Endothelial cell of umbilical vein (primary cell): ENCODE results near the gene SMTNL2. TPM values are rescaled to one million over a fixed set of nuclear protein-coding genes. Genes with fewer than 3 reads are reported as not detected.

Source experiments
- BruUV-seq: library from RNA; stranded (reverse); fragments of 400-500 nt; replicated peaks from 2 replicates; lab custom pipeline; 2021; lab: Mats Ljungman, UMichigan
- CTCF ChIA-PET: fragments of 300-600, 350-600 bp; sonication (Branson Sonifier 250); formaldehyde crosslinking; loops from one replicate; lab custom pipeline; 2021; ENCODE audit warnings: antibody characterized with exemption, inconsistent platforms; lab: Charles Lee
- POLR2A ChIA-PET: fragments of 300-600, 350-600 bp; sonication (Branson Sonifier 250); formaldehyde crosslinking; loops from one replicate; lab custom pipeline; 2021; ENCODE audit warnings: antibody characterized with exemption, inconsistent platforms; lab: Charles Lee
- DNase-seq: peaks from one replicate; pipeline ENCODE4 v3.0.0-alpha.2; 2011; ENCODE audit warnings: low read depth, low spot score
- FAIRE-seq: peaks from 2 replicates; lab custom pipeline; 2011; peaks lifted over from hg19 to GRCh38; lab: Jason Lieb, UNC
- H2AFZ ChIP-seq: 2 replicates; pipeline ENCODE4 v1.6.0; 2012; ENCODE audit warnings: low read depth, low read length, control low read depth, inconsistent platforms
- H3K27ac ChIP-seq: 2 replicates; pipeline ENCODE4 v1.5.1; 2011; ENCODE audit warnings: low read depth, mild to moderate bottlenecking, control low read depth, low read length, moderate library complexity; ENCODE audit not compliant: insufficient read depth
- H3K27me3 ChIP-seq, 2 experiments: 2 replicates each; pipeline versions ENCODE4 v1.6.0 to v1.6.1; 2011; ENCODE audit warnings: low read length in 2 of 2, mixed read lengths in 1 of 2; ENCODE audit not compliant: control insufficient read depth in 2 of 2, insufficient read depth in 2 of 2
- H3K36me3 ChIP-seq, 2 experiments: 2 replicates in 1 of 2; 3 replicates in 1 of 2; pipeline ENCODE4 v1.5.1; 2011; ENCODE audit warnings: low read length in 2 of 2, mild to moderate bottlenecking in 1 of 2, moderate library complexity in 1 of 2; ENCODE audit not compliant: control insufficient read depth in 2 of 2, insufficient read depth in 2 of 2; ENCODE audit errors: extremely low read depth in 1 of 2
- H3K4me1 ChIP-seq: 3 replicates; pipeline ENCODE4 v1.5.1; 2011; ENCODE audit warnings: mild to moderate bottlenecking, low read length; ENCODE audit not compliant: control insufficient read depth, insufficient read depth; ENCODE audit errors: extremely low read depth
- H3K4me2 ChIP-seq: 2 replicates; pipeline ENCODE4 v1.6.1; 2011; ENCODE audit warnings: low read length, control low read depth, mixed read lengths; ENCODE audit not compliant: insufficient read depth
- H3K4me3 ChIP-seq, 3 experiments: fragments of 200-600 bp in 1 of 3; sonication (generic), shearing (Covaris generic) in 1 of 3; replicated peaks in 1 of 3; 2 replicates each; pipeline ENCODE4 v1.5.1; 2011 to 2016; ENCODE audit warnings: control low read depth in 3 of 3, low read length in 3 of 3, mild to moderate bottlenecking in 2 of 3, inconsistent platforms in 1 of 3, low read depth in 1 of 3, moderate library complexity in 1 of 3; ENCODE audit not compliant: insufficient read depth in 1 of 3
- H3K79me2 ChIP-seq: 2 replicates; pipeline ENCODE4 v1.6.0; 2012; ENCODE audit warnings: low read length, inconsistent platforms; ENCODE audit not compliant: control insufficient read depth, insufficient read depth
- H3K9ac ChIP-seq: replicated peaks from 2 replicates; pipeline ENCODE3; 2011; ENCODE audit warnings: low read length, control low read depth; ENCODE audit not compliant: insufficient read depth; ENCODE audit errors: extremely low read depth
- H3K9me1 ChIP-seq: replicated peaks from 3 replicates; pipeline ENCODE4 v1.6.0; 2011; ENCODE audit warnings: mild to moderate bottlenecking, low read length; ENCODE audit not compliant: control insufficient read depth, insufficient read depth; ENCODE audit errors: extremely low read depth
- H3K9me3 ChIP-seq: replicated peaks from 2 replicates; pipeline ENCODE4 v1.5.1; 2012; ENCODE audit warnings: low read length, inconsistent platforms; ENCODE audit not compliant: control insufficient read depth, insufficient read depth
- H4K20me1 ChIP-seq: replicated peaks from 2 replicates; pipeline ENCODE3; 2011; ENCODE audit warnings: mild to moderate bottlenecking, low read length; ENCODE audit not compliant: control insufficient read depth, insufficient read depth; ENCODE audit errors: extremely low read depth
- EZH2 ChIP-seq: IDR thresholded peaks from 2 replicates; pipeline ENCODE4 v1.6.1; 2012; ENCODE audit warnings: borderline replicate concordance, low read depth, mild to moderate bottlenecking, moderate library complexity, low read length, inconsistent platforms; ENCODE audit not compliant: severe bottlenecking
- FOS ChIP-seq: IDR thresholded peaks from 2 replicates; pipeline ENCODE4 v1.6.1; 2011; ENCODE audit warnings: mild to moderate bottlenecking, low read length, moderate library complexity, borderline replicate concordance; ENCODE audit not compliant: insufficient read depth
- GATA2 ChIP-seq: IDR thresholded peaks from 2 replicates; pipeline ENCODE4 v1.7.0; 2011; ENCODE audit warnings: low read depth, mild to moderate bottlenecking, moderate library complexity, mixed read lengths, low read length; ENCODE audit not compliant: insufficient read length, insufficient read depth
- JUN ChIP-seq: IDR thresholded peaks from 2 replicates; pipeline ENCODE4 v1.6.1; 2011; ENCODE audit warnings: borderline replicate concordance, low read depth; ENCODE audit not compliant: insufficient read length, insufficient read depth
- MYC ChIP-seq: IDR thresholded peaks from one replicate; pipeline ENCODE4 v1.6.1; 2011; ENCODE audit warnings: mild to moderate bottlenecking, low read depth, low read length
- POLR2A ChIP-seq: IDR thresholded peaks from 2 replicates; pipeline ENCODE4 v1.6.1; 2012; ENCODE audit warnings: low read depth, mild to moderate bottlenecking, control low read depth, low read length
- POLR2AphosphoS5 ChIP-seq: IDR thresholded peaks from 2 replicates; pipeline ENCODE4 v1.6.1; 2012; ENCODE audit warnings: low read depth, mild to moderate bottlenecking, control low read depth, low read length, moderate library complexity; ENCODE audit not compliant: insufficient read depth
- dilution Hi-C: fragments of 300-500 bp; cut with MboI; formaldehyde crosslinking; loops from one replicate; pipeline ENCODE4 v1.15.0; 2019; ENCODE audit warnings: low sequenced_read_pairs; ENCODE audit not compliant: extremely low pct_ligation_motif_present
- intact Hi-C: fragments of 100-400 bp; cut with micrococcal nuclease; formaldehyde crosslinking; loops from one replicate; pipeline ENCODE4 v1.10.0; 2022
- polyA plus RNA-seq, 4 experiments: library from polyadenylated mRNA; depleted of rRNA in 3 of 4; stranded (reverse) in 3 of 4; unstranded in 1 of 4; fragments of >200 nt; gene quantifications; 2 replicates each; pipeline versions ENCODE4 v1.2.1 to v1.2.3, GENCODE V29; 2011 to 2012; ENCODE audit warnings: missing spikeins in 1 of 4
- total RNA-seq: library from RNA; stranded (reverse); gene quantifications from 2 replicates; pipeline ENCODE4 v1.2.3, GENCODE V29; 2021
- TF ChIP-seq, protein P1 (sequence below), 2 donors: IDR thresholded peaks; 1 replicate in 1 of 2; 2 replicates in 1 of 2; pipeline ENCODE4 v1.5.1; 2011; ENCODE audit warnings: low read length in 2 of 2, mild to moderate bottlenecking in 2 of 2, moderate library complexity in 2 of 2, control low read depth in 1 of 2, inconsistent platforms in 1 of 2, low read depth in 1 of 2; ENCODE audit not compliant: insufficient read depth in 1 of 2; ENCODE audit errors: extremely low read depth in 1 of 2
- TF ChIP-seq, protein P2 (sequence below): IDR thresholded peaks from 2 replicates; pipeline ENCODE4 v1.6.1; 2011; ENCODE audit not compliant: insufficient read depth, insufficient read length

SMTNL2 gene
- total and polyA plus RNA-seq, 2 donors (not counting 3 experiments of a cell fraction or from before 2014, with no cell fraction given), result not detected

DNA sequence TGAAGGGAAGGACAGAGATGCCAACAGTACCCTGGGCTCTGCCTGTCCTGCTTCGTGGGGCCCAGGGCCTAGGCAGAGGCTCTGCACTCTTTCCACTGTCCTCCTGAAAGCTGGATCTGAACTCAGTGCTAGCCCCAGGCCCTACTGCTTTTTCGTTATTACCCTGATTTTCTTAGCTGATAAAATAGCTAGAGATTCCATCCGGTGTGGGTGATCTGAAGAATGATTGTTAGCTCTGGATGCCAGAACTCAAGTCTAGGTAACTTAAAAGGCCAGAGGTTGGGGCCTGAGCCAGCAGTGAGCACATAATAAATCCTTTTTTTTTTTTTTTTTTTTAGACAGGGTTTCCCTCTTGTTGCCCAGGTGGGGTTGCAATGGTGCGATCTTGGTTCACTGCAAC is 27.3 kb upstream of the SMTNL2 start:
- Histone ChIP-seq H3K9me3 (no peaks in the 10 kb centered on the region), H3K9me1 (no peaks in the 10 kb centered on the region), H3K79me2 (peaks cover 20% of the 10 kb centered on the region), H4K20me1 (no peaks in the 10 kb centered on the region), H3K4me3 (no peak overlapping the region), H3K36me3 (peaks cover 1 to 6% of the 10 kb centered on the region in 2 experiments), H3K27ac (no peak overlapping the region), H2AFZ (no peak overlapping the region), H3K4me1 (peaks cover 17% of the 10 kb centered on the region), H3K4me2 (no peak overlapping the region), H3K9ac (no peak overlapping the region), H3K27me3 (no peaks in the 10 kb centered on the region)
- CTCF ChIA-PET, result interaction anchor here (0.8 to 3.9 kb wide), 3 partner anchors 8 to 136 kb away, joined by 3 to 31 read pairs (median 4); no protein-coding TSS in a partner anchor
- BruUV-seq, result no TSS peak
- POLR2A ChIA-PET, result no interaction called here
- TF ChIP-seq FOS, result no peak
- TF ChIP-seq POLR2AphosphoS5, result no peak
- TF ChIP-seq, protein P1, sequence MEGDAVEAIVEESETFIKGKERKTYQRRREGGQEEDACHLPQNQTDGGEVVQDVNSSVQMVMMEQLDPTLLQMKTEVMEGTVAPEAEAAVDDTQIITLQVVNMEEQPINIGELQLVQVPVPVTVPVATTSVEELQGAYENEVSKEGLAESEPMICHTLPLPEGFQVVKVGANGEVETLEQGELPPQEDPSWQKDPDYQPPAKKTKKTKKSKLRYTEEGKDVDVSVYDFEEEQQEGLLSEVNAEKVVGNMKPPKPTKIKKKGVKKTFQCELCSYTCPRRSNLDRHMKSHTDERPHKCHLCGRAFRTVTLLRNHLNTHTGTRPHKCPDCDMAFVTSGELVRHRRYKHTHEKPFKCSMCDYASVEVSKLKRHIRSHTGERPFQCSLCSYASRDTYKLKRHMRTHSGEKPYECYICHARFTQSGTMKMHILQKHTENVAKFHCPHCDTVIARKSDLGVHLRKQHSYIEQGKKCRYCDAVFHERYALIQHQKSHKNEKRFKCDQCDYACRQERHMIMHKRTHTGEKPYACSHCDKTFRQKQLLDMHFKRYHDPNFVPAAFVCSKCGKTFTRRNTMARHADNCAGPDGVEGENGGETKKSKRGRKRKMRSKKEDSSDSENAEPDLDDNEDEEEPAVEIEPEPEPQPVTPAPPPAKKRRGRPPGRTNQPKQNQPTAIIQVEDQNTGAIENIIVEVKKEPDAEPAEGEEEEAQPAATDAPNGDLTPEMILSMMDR (IDR thresholded peaks at IDR 0.05; ENCODE audit: extremely low read depth in 1 of 2, insufficient read depth in 1 of 2, low read depth in 1 of 2, low read length in 2 of 2), result no peak
- no peak for TF ChIP-seq EZH2
- no peak for TF ChIP-seq POLR2A
- TF ChIP-seq MYC, result no peak
- TF ChIP-seq GATA2, result no peak
- TF ChIP-seq, protein P2, sequence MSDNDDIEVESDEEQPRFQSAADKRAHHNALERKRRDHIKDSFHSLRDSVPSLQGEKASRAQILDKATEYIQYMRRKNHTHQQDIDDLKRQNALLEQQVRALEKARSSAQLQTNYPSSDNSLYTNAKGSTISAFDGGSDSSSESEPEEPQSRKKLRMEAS, result no peak
- TF ChIP-seq JUN, result no peak
- dilution Hi-C loops, result no loop called here
- FAIRE-seq (no peak), DNase-seq (no peak)
- intact Hi-C loops, result no loop called here
